Measurements from ENCODE around the gene KRT4. TPM values are rescaled to one million over a fixed set of nuclear protein-coding genes. Genes with fewer than 3 reads are reported as not detected.

The KRT4 gene
- total and polyA plus RNA-seq, 10 donors = 0.37 to 3.4 (median 0.97) TPM; not detected in 6

GRCh38 chr12:52800259-52800917, 13.5 kb downstream of the KRT4 start:
- H3K36me3 ChIP-seq = no peaks in the 10 kb centered on the region
- no peaks in the 10 kb centered on the region for H3K4me1 ChIP-seq
- H3K27ac ChIP-seq = no peak overlapping the region
- peak; percentile 14 for DNase-seq
- 69 to 83% (median 72%) methylated on average over 1 of the region's 1 CpG for WGBS, 5 donors
- no peak overlapping the region for H3K4me3 ChIP-seq
- H3K27me3 ChIP-seq (replicated peaks in 1 of 7) = peaks cover 0 to 5% (median 0%) of the 10 kb centered on the region in 7 donors
- no peak for TF ChIP-seq POLR2A (IDR thresholded peaks at IDR 0.05)
- no peak for TF ChIP-seq POLR2AphosphoS5 (IDR thresholded peaks at IDR 0.05)
- no peak for TF ChIP-seq CTCF (IDR thresholded peaks at IDR 0.05 in 8 of 11, conservative IDR thresholded peaks at IDR 0.05 in 3 of 11)
- intact Hi-C loops (cut with DNase I; ENCODE audit: low total_unique reads) = no loop called here
- no peaks in the 10 kb centered on the region for H3K9me3 ChIP-seq

GRCh38 chr12:52799505-52800211, 14.3 kb downstream of the KRT4 start:
- H3K36me3 ChIP-seq = no peaks in the 10 kb centered on the region
- intact Hi-C loops (cut with DNase I; ENCODE audit: low total_unique reads) = no loop called here
- H3K27me3 ChIP-seq (replicated peaks in 1 of 7) = peaks cover 0 to 6% (median 0%) of the 10 kb centered on the region in 7 donors
- peak; percentile 29 for DNase-seq
- H3K9me3 ChIP-seq = no peaks in the 10 kb centered on the region
- WGBS, 5 donors = 61 to 81% (median 79%) methylated on average over 4 to 5 of the region's 5 CpGs
- TF ChIP-seq POLR2A (IDR thresholded peaks at IDR 0.05) (no peak), CTCF (IDR thresholded peaks at IDR 0.05 in 8 of 11, conservative IDR thresholded peaks at IDR 0.05 in 3 of 11) (no peak), POLR2AphosphoS5 (IDR thresholded peaks at IDR 0.05) (no peak)
- H3K4me1 ChIP-seq = no peaks in the 10 kb centered on the region
- no peak overlapping the region for H3K4me3 ChIP-seq
- no peak overlapping the region for H3K27ac ChIP-seq

- intact Hi-C loops (cut with DNase I; ENCODE audit: low total_unique reads) = no loop called here
- TF ChIP-seq POLR2AphosphoS5 (IDR thresholded peaks at IDR 0.05) (no peak), POLR2A (IDR thresholded peaks at IDR 0.05) (no peak), CTCF (IDR thresholded peaks at IDR 0.05 in 8 of 11, conservative IDR thresholded peaks at IDR 0.05 in 3 of 11) (no peak)
- Histone ChIP-seq H3K4me3 (no peak overlapping the region), H3K27me3 (replicated peaks in 1 of 7) (peaks cover 0 to 6% (median 0%) of the 10 kb centered on the region in 7 donors), H3K36me3 (no peaks in the 10 kb centered on the region), H3K4me1 (no peaks in the 10 kb centered on the region), H3K27ac (no peak overlapping the region), H3K9me3 (no peaks in the 10 kb centered on the region)
- 51 to 68% (median 54%) methylated on average over 7 of the region's 7 CpGs for WGBS, 5 donors
- peak; percentile 9 for DNase-seq
These were observed 15.0 kb downstream of the KRT4 start for GRCh38 chr12:52798671-52799504.
